ENCODE data around the gene FAM20C. TPM values are rescaled to one million over a fixed set of nuclear protein-coding genes. Genes with fewer than 3 reads are reported as not detected.

FAM20C gene
- polyA plus RNA-seq, 6 donors from 2014 or later: 0.18 TPM; not detected in 5

- ATAC-seq (ENCODE audit: low read depth in 2 of 2) (no peak), DNase-seq (no peak)
- Mint-ChIP-seq H3K27ac (peak overlapping the region in 1 of 6 donors; percentile 69), H3K4me3 (no peak overlapping the region), H3K36me3 (no peaks in the 10 kb centered on the region), H3K9me3 (peaks cover 0 to 2% (median 0%) of the 10 kb centered on the region in 7 donors), H3K27me3 (peaks cover 0 to 6% (median 0%) of the 10 kb centered on the region in 3 donors), H3K4me1 (peaks cover 8 to 21% (median 16%) of the 10 kb centered on the region in 3 donors)
These were observed 38.8 kb upstream of the FAM20C start for GRCh38 chr7:153604-154003.

- ATAC-seq (ENCODE audit: low read depth in 2 of 2) (no peak), DNase-seq (no peak)
- no peak overlapping the region for H3K4me3 Mint-ChIP-seq
- no peaks in the 10 kb centered on the region for H3K36me3 Mint-ChIP-seq
- H3K9me3 Mint-ChIP-seq: peaks cover 0 to under 1% (median 0%) of the 10 kb centered on the region in 7 donors
- peaks cover 0 to 6% (median 3%) of the 10 kb centered on the region in 3 donors for H3K27me3 Mint-ChIP-seq
- no peak overlapping the region for H3K27ac Mint-ChIP-seq
- H3K4me1 Mint-ChIP-seq: peaks cover 6 to 18% (median 16%) of the 10 kb centered on the region in 3 donors
These were observed 38.1 kb upstream of the FAM20C start for GRCh38 chr7:154096-154799.

GRCh38 chr7:155469-155900, 36.9 kb upstream of the FAM20C start:
- no peak for DNase-seq
- ATAC-seq (ENCODE audit: low read depth in 2 of 2): no peak
- no peak overlapping the region for H3K4me3 Mint-ChIP-seq
- H3K36me3 Mint-ChIP-seq: no peaks in the 10 kb centered on the region
- H3K9me3 Mint-ChIP-seq: no peaks in the 10 kb centered on the region
- peaks cover 0 to 6% (median 5%) of the 10 kb centered on the region in 3 donors for H3K27me3 Mint-ChIP-seq
- no peak overlapping the region for H3K27ac Mint-ChIP-seq
- peaks cover 0 to 8% (median 3%) of the 10 kb centered on the region in 3 donors for H3K4me1 Mint-ChIP-seq

GRCh38 chr7:156111-157007, 36.0 kb upstream of the FAM20C start:
- Mint-ChIP-seq H3K9me3 (no peaks in the 10 kb centered on the region), H3K36me3 (no peaks in the 10 kb centered on the region), H3K4me3 (no peak overlapping the region), H3K4me1 (peaks cover 0 to 4% (median 0%) of the 10 kb centered on the region in 3 donors), H3K27ac (no peak overlapping the region), H3K27me3 (peaks cover 0 to 6% (median 5%) of the 10 kb centered on the region in 3 donors)
- ATAC-seq (ENCODE audit: low read depth in 2 of 2) (no peak), DNase-seq (no peak)

- ATAC-seq (ENCODE audit: low read depth in 2 of 2): no peak
- H3K9me3 Mint-ChIP-seq: no peaks in the 10 kb centered on the region
- no peak for DNase-seq
- H3K4me3 Mint-ChIP-seq: no peak overlapping the region
- no peak overlapping the region for H3K27ac Mint-ChIP-seq
- H3K27me3 Mint-ChIP-seq: peaks cover 0 to 6% (median 5%) of the 10 kb centered on the region in 3 donors
- peaks cover 0 to 4% (median 0%) of the 10 kb centered on the region in 3 donors for H3K4me1 Mint-ChIP-seq
- no peaks in the 10 kb centered on the region for H3K36me3 Mint-ChIP-seq
These were observed 35.4 kb upstream of the FAM20C start for GRCh38 chr7:157008-157310.

GRCh38 chr7:157771-158625, 34.4 kb upstream of the FAM20C start:
- peaks cover 0 to 4% (median 0%) of the 10 kb centered on the region in 3 donors for H3K4me1 Mint-ChIP-seq
- no peaks in the 10 kb centered on the region for H3K9me3 Mint-ChIP-seq
- ATAC-seq (ENCODE audit: low read depth in 2 of 2) (no peak), DNase-seq (no peak)
- no peak overlapping the region for H3K27ac Mint-ChIP-seq
- no peak overlapping the region for H3K4me3 Mint-ChIP-seq
- H3K36me3 Mint-ChIP-seq: no peaks in the 10 kb centered on the region
- peaks cover 2 to 9% (median 7%) of the 10 kb centered on the region in 3 donors for H3K27me3 Mint-ChIP-seq

- H3K9me3 Mint-ChIP-seq: no peaks in the 10 kb centered on the region
- H3K27me3 Mint-ChIP-seq: peaks cover 5 to 16% (median 15%) of the 10 kb centered on the region in 3 donors
- no peak overlapping the region for H3K4me3 Mint-ChIP-seq
- no peak for ATAC-seq (ENCODE audit: low read depth in 2 of 2)
- H3K4me1 Mint-ChIP-seq: peaks cover 0 to 4% (median 0%) of the 10 kb centered on the region in 3 donors
- H3K27ac Mint-ChIP-seq: no peak overlapping the region
- DNase-seq: no peak
- no peaks in the 10 kb centered on the region for H3K36me3 Mint-ChIP-seq
These were observed 33.6 kb upstream of the FAM20C start for GRCh38 chr7:158771-159170.

- Mint-ChIP-seq H3K9me3 (no peaks in the 10 kb centered on the region), H3K4me1 (peaks cover 0 to 4% (median 0%) of the 10 kb centered on the region in 3 donors), H3K36me3 (no peaks in the 10 kb centered on the region), H3K4me3 (no peak overlapping the region), H3K27me3 (peaks cover 5 to 25% (median 23%) of the 10 kb centered on the region in 3 donors), H3K27ac (no peak overlapping the region)
- ATAC-seq (ENCODE audit: low read depth in 2 of 2): no peak
- DNase-seq: no peak
These were observed 32.8 kb upstream of the FAM20C start for GRCh38 chr7:159370-160270.

- Mint-ChIP-seq H3K27ac (no peak overlapping the region), H3K4me1 (no peaks in the 10 kb centered on the region), H3K36me3 (no peaks in the 10 kb centered on the region), H3K4me3 (no peak overlapping the region), H3K9me3 (no peaks in the 10 kb centered on the region), H3K27me3 (peaks cover 7 to 30% (median 29%) of the 10 kb centered on the region in 3 donors)
- DNase-seq (no peak), ATAC-seq (ENCODE audit: low read depth in 2 of 2) (no peak)
These were observed 31.2 kb upstream of the FAM20C start for GRCh38 chr7:160958-161725.

GRCh38 chr7:162632-163297, 29.6 kb upstream of the FAM20C start:
- no peaks in the 10 kb centered on the region for H3K36me3 Mint-ChIP-seq
- H3K4me1 Mint-ChIP-seq: peaks cover 0 to 6% (median 0%) of the 10 kb centered on the region in 3 donors
- H3K27ac Mint-ChIP-seq: no peak overlapping the region
- DNase-seq (no peak), ATAC-seq (ENCODE audit: low read depth in 2 of 2) (no peak)
- H3K4me3 Mint-ChIP-seq: no peak overlapping the region
- no peaks in the 10 kb centered on the region for H3K9me3 Mint-ChIP-seq
- H3K27me3 Mint-ChIP-seq: peaks cover 7 to 47% (median 44%) of the 10 kb centered on the region in 3 donors

- Mint-ChIP-seq H3K4me1 (peaks cover 0 to 7% (median 0%) of the 10 kb centered on the region in 3 donors), H3K36me3 (no peaks in the 10 kb centered on the region), H3K27me3 (peaks cover 7 to 50% (median 42%) of the 10 kb centered on the region in 3 donors), H3K4me3 (no peak overlapping the region), H3K27ac (no peak overlapping the region), H3K9me3 (no peaks in the 10 kb centered on the region)
- DNase-seq: no peak
- ATAC-seq (ENCODE audit: low read depth in 2 of 2): no peak
These were observed 29.1 kb upstream of the FAM20C start for GRCh38 chr7:163298-163695.

Data from naive B cell (primary cell).